Femur (tissue), 1 donor: ENCODE measurements around the gene TBC1D2B.
"Not testable (repeated sequence)": the region's sequence is repeated elsewhere in the genome, so short reads cannot be mapped to it uniquely, and the experiment has no call there.

Experiments used
- DNase-seq: peaks from one replicate; pipeline ENCODE4 v3.0.0-alpha.2; 2017

TBC1D2B gene

GRCh38 chr15:77999486-77999885 lies 78.0 kb downstream of the TBC1D2B start:
- no peak for DNase-seq

- DNase-seq: no peak
Observed at GRCh38 chr15:77998592-77998991, 78.9 kb downstream of the TBC1D2B start.

- not testable (repeated sequence) for DNase-seq
Observed at GRCh38 chr15:77997761-77998554, 79.6 kb downstream of the TBC1D2B start.

GRCh38 chr15:77997221-77997620 lies 80.3 kb downstream of the TBC1D2B start:
- not testable (repeated sequence) for DNase-seq

GRCh38 chr15:77996713-77997171 lies 80.8 kb downstream of the TBC1D2B start:
- not testable (repeated sequence) for DNase-seq

GRCh38 chr15:77996226-77996625 lies 81.3 kb downstream of the TBC1D2B start:
- DNase-seq: not testable (repeated sequence)

- DNase-seq: not testable (repeated sequence)
Observed at GRCh38 chr15:77995537-77995918, 82.0 kb downstream of the TBC1D2B start.

GRCh38 chr15:77994893-77995536 lies 82.5 kb downstream of the TBC1D2B start:
- DNase-seq: not testable (repeated sequence)

- peak; percentile 80 for DNase-seq
Observed at GRCh38 chr15:77993970-77994693, 83.4 kb downstream of the TBC1D2B start.

GRCh38 chr15:77993374-77993911 lies 84.1 kb downstream of the TBC1D2B start:
- DNase-seq: peak; percentile 33

- no peak for DNase-seq
Observed at GRCh38 chr15:77992356-77993222, 84.9 kb downstream of the TBC1D2B start.

GRCh38 chr15:77991658-77992201 lies 85.8 kb downstream of the TBC1D2B start:
- DNase-seq: peak; percentile 91

GRCh38 chr15:77991029-77991406 lies 86.5 kb downstream of the TBC1D2B start:
- DNase-seq: no peak

GRCh38 chr15:77989296-77990143 lies 88.0 kb downstream of the TBC1D2B start:
- no peak for DNase-seq

GRCh38 chr15:77988347-77989295 lies 88.9 kb downstream of the TBC1D2B start:
- DNase-seq: no peak

- DNase-seq: not testable (repeated sequence)
Observed at GRCh38 chr15:77987765-77988136, 89.8 kb downstream of the TBC1D2B start.

- no peak for DNase-seq
Observed at GRCh38 chr15:77986891-77987764, 90.4 kb downstream of the TBC1D2B start.

- DNase-seq: no peak
Observed at GRCh38 chr15:77985931-77986480, 91.5 kb downstream of the TBC1D2B start.
